Vagina (tissue), 2 donors: ENCODE results near the gene ASB7. TPM values are rescaled to one million over a fixed set of nuclear protein-coding genes. Genes with fewer than 3 reads are reported as not detected.

ENCODE experiments used
- DNase-seq, 2 donors: peaks; one replicate each; pipeline ENCODE4 v3.0.0-alpha.2; 2017; ENCODE audit errors: extremely low spot score in 2 of 2
- H3K27ac ChIP-seq: fragments of 200-600 bp; sonication (generic); one replicate; pipeline ENCODE4 v1.5.1; 2019
- H3K27me3 ChIP-seq: fragments of 200-600 bp; sonication (generic); one replicate; pipeline ENCODE4 v1.5.1; 2019
- H3K36me3 ChIP-seq, 2 donors: fragments of 200-600 bp; sonication (generic); one replicate each; pipeline ENCODE4 v1.5.1; 2017 to 2019
- H3K4me1 ChIP-seq: fragments of 200-600 bp; sonication (generic); one replicate; pipeline ENCODE4 v1.5.1; 2019
- H3K4me3 ChIP-seq, 2 donors: fragments of 200-600 bp; sonication (generic); 1 replicate in 1 of 2; 2 replicates in 1 of 2; pipeline ENCODE4 v1.5.1; 2016 to 2019
- H3K9me3 ChIP-seq: fragments of 200-600 bp; sonication (generic); one replicate; pipeline ENCODE4 v1.5.1; 2019
- POLR2A ChIP-seq, 2 donors: fragments of 450-650 bp; IDR thresholded peaks; one replicate each; pipeline ENCODE4 v1.6.1; 2017; ENCODE audit warnings: antibody characterized with exemption in 2 of 2, mild to moderate bottlenecking in 2 of 2, moderate library complexity in 2 of 2
- POLR2AphosphoS5 ChIP-seq, 2 donors: sonication (generic); formaldehyde crosslinking; IDR thresholded peaks; one replicate each; pipeline ENCODE4 v1.9.0; 2017; ENCODE audit warnings: antibody characterized with exemption in 2 of 2, mild to moderate bottlenecking in 2 of 2, low read depth in 1 of 2; ENCODE audit not compliant: insufficient read depth in 1 of 2
- intact Hi-C: fragments of 100-400 bp; cut with DNase I; formaldehyde crosslinking; loops from one replicate; pipeline ENCODE4 v1.15.1; 2023
- total RNA-seq: library from RNA; depleted of rRNA; stranded (reverse); fragments of >200 nt; gene quantifications from one replicate; pipeline ENCODE4 v1.2.3, GENCODE V29; 2016
- TF ChIP-seq, protein P1 (sequence below), 3 experiments: fragments of 450-650 bp in 2 of 3; fragments of 200-600 bp in 1 of 3; sonication (generic) in 1 of 3; IDR thresholded peaks; one replicate each; pipeline ENCODE4 v1.5.1; 2017 to 2019; ENCODE audit warnings: antibody characterized with exemption in 3 of 3, mild to moderate bottlenecking in 2 of 3, moderate library complexity in 2 of 3

The ASB7 gene
- total RNA-seq, 1 donor from 2014 or later: 17.9 TPM

DNA sequence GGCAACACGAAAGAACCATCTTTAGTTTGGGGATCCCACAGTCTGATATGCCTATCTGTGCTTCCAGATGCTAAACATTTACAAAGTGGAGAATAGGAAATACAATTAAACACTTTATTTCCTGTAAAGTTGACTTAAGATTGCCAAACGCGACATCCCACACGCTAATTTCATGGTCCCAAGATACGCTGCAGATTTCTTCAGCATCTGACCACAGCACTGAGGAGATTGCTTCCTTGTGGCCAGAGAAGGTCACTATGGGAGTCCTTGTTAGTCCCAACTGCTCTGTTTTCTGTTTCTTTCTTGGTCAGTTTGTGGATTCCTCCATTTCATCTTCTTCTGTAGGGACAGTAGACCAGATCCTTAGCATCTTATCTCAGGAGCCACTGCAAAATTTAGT is 43.3 kb downstream of the ASB7 start:
- no peaks in the 10 kb centered on the region for H3K4me1 ChIP-seq
- H3K27ac ChIP-seq: no peak overlapping the region
- no peaks in the 10 kb centered on the region for H3K9me3 ChIP-seq
- intact Hi-C loops: no loop called here
- no peak overlapping the region for H3K4me3 ChIP-seq
- no peaks in the 10 kb centered on the region for H3K27me3 ChIP-seq
- no peaks in the 10 kb centered on the region for H3K36me3 ChIP-seq
- TF ChIP-seq POLR2AphosphoS5 (IDR thresholded peaks at IDR 0.05; ENCODE audit: insufficient read depth in 1 of 2, low read depth in 1 of 2) (no peak), POLR2A (IDR thresholded peaks at IDR 0.05) (no peak)
- TF ChIP-seq, protein P1, sequence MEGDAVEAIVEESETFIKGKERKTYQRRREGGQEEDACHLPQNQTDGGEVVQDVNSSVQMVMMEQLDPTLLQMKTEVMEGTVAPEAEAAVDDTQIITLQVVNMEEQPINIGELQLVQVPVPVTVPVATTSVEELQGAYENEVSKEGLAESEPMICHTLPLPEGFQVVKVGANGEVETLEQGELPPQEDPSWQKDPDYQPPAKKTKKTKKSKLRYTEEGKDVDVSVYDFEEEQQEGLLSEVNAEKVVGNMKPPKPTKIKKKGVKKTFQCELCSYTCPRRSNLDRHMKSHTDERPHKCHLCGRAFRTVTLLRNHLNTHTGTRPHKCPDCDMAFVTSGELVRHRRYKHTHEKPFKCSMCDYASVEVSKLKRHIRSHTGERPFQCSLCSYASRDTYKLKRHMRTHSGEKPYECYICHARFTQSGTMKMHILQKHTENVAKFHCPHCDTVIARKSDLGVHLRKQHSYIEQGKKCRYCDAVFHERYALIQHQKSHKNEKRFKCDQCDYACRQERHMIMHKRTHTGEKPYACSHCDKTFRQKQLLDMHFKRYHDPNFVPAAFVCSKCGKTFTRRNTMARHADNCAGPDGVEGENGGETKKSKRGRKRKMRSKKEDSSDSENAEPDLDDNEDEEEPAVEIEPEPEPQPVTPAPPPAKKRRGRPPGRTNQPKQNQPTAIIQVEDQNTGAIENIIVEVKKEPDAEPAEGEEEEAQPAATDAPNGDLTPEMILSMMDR (IDR thresholded peaks at IDR 0.05): no peak
- DNase-seq: no peak

DNA sequence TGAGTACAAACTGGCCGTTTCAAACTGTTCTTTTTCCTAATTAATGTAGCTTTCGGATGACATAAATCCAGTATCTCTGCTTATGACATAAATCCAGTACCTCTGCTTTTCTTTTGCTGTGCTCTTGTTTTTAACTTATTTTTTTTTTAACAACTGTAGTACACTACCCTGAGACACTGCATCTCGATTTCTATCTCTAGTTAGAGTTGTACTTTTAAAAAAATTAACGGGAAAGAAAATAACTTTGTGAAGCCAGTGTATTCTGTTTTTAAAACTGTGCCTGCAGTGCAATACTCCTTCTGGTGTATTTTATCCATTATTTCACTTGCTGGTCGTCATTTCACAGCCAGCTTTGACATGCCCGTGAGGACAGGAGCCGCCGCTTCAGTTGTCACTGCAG is 46.6 kb downstream of the ASB7 start:
- intact Hi-C loops: no loop called here
- H3K9me3 ChIP-seq: no peaks in the 10 kb centered on the region
- TF ChIP-seq, protein P1 (IDR thresholded peaks at IDR 0.05): no peak
- TF ChIP-seq POLR2AphosphoS5 (IDR thresholded peaks at IDR 0.05; ENCODE audit: insufficient read depth in 1 of 2, low read depth in 1 of 2) (no peak), POLR2A (IDR thresholded peaks at IDR 0.05) (no peak)
- no peak overlapping the region for H3K27ac ChIP-seq
- no peaks in the 10 kb centered on the region for H3K4me1 ChIP-seq
- no peaks in the 10 kb centered on the region for H3K27me3 ChIP-seq
- no peak for DNase-seq
- no peaks in the 10 kb centered on the region for H3K36me3 ChIP-seq
- no peak overlapping the region for H3K4me3 ChIP-seq

DNA sequence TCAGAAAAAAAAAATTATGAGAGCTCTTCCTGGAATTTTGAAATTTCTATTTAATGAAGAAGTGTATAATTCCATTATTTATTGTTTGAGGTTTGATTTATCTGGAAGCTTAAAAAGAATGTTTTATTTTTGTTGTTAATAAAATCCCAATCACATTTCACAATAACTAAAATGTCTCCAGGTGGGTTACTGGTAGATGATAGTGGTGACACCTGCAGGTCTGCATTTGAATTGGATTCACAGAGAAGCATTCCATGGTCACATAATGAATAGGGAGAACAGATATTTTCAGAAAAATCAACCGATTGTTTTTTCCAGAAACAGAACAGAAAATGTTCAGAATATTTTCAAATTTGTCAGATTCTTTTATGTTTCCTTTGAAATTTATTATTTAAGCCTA is 48.3 kb downstream of the ASB7 start:
- no peaks in the 10 kb centered on the region for H3K27me3 ChIP-seq
- H3K9me3 ChIP-seq: no peaks in the 10 kb centered on the region
- intact Hi-C loops: no loop called here
- TF ChIP-seq, protein P1 (IDR thresholded peaks at IDR 0.05): no peak
- TF ChIP-seq POLR2AphosphoS5 (IDR thresholded peaks at IDR 0.05; ENCODE audit: insufficient read depth in 1 of 2, low read depth in 1 of 2) (no peak), POLR2A (IDR thresholded peaks at IDR 0.05) (no peak)
- no peak overlapping the region for H3K4me3 ChIP-seq
- H3K36me3 ChIP-seq: no peaks in the 10 kb centered on the region
- DNase-seq: no peak
- H3K27ac ChIP-seq: no peak overlapping the region
- no peaks in the 10 kb centered on the region for H3K4me1 ChIP-seq

DNA sequence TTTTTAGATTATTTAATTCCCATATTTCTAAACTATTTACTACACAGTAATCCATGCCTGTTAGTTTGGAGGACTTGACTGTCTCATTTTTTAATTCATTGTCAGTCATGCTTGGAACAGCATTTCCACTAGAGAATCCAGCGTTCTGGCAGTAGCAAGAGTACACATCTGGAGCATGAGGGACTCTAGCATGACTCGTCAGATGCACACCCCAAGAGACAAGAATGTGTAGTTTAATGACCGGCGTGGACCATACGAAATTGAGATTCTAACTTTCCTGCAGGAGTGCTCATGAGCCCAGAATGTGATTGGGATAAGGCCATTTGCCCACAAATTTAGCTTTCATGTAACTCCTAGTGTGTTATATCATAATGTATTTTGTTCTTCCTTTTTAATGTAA is 48.9 kb downstream of the ASB7 start:
- no peaks in the 10 kb centered on the region for H3K9me3 ChIP-seq
- H3K36me3 ChIP-seq: no peaks in the 10 kb centered on the region
- H3K27ac ChIP-seq: no peak overlapping the region
- intact Hi-C loops: no loop called here
- no peak for TF ChIP-seq POLR2AphosphoS5 (IDR thresholded peaks at IDR 0.05; ENCODE audit: insufficient read depth in 1 of 2, low read depth in 1 of 2)
- TF ChIP-seq, protein P1 (IDR thresholded peaks at IDR 0.05): no peak
- no peak for DNase-seq
- no peak overlapping the region for H3K4me3 ChIP-seq
- no peaks in the 10 kb centered on the region for H3K4me1 ChIP-seq
- no peaks in the 10 kb centered on the region for H3K27me3 ChIP-seq

DNA sequence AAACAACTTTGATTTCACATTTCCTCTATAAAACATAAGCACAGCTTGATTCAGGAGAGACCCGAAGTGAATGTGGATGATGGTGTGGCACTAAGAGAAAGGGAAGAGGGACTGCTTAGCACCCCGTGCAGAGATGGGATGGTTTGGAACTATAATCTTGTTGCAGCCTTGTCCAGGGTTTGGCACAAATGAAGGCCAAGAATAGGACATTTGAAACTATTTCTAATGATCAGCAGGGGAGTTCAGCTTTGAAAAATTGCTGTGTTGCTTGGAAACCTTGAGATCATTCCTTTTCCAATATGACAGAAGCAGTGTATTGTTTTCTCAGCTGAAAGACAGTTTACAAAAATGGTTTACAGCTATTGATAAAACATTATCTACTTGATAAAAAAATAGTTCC is 49.7 kb downstream of the ASB7 start:
- Histone ChIP-seq H3K27me3 (no peaks in the 10 kb centered on the region), H3K36me3 (no peaks in the 10 kb centered on the region), H3K4me3 (no peak overlapping the region), H3K9me3 (no peaks in the 10 kb centered on the region), H3K27ac (no peak overlapping the region), H3K4me1 (no peaks in the 10 kb centered on the region)
- TF ChIP-seq, protein P1 (IDR thresholded peaks at IDR 0.05): no peak
- no peak for TF ChIP-seq POLR2A (IDR thresholded peaks at IDR 0.05)
- no peak for TF ChIP-seq POLR2AphosphoS5 (IDR thresholded peaks at IDR 0.05; ENCODE audit: insufficient read depth in 1 of 2, low read depth in 1 of 2)
- intact Hi-C loops: no loop called here
- no peak for DNase-seq
